Calu3 (cell line): Measurements from ENCODE around the gene ODF2. TPM values are rescaled to one million over a fixed set of nuclear protein-coding genes. Genes with fewer than 3 reads are reported as not detected.

Experiments used
- BruUV-seq: library from RNA; stranded (reverse); fragments of 400-500 nt; replicated peaks from 2 replicates; lab custom pipeline; 2021; lab: Mats Ljungman, UMichigan
- CTCF ChIA-PET: fragments of 300-600 bp; sonication (Branson Sonifier 250); formaldehyde crosslinking; loops from one replicate; lab custom pipeline; 2022; ENCODE audit warnings: antibody characterized with exemption; lab: Charles Lee
- DNase-seq: peaks from one replicate; pipeline ENCODE4 v3.0.0; 2022
- H3K27ac Mint-ChIP-seq: one replicate; pipeline ENCODE4 v1.8.0; 2022; ENCODE audit warnings: mixed read lengths; ENCODE audit not compliant: unreplicated experiment
- H3K27me3 Mint-ChIP-seq: one replicate; pipeline ENCODE4 v1.8.0; 2022; ENCODE audit warnings: mixed read lengths; ENCODE audit not compliant: unreplicated experiment
- H3K36me3 Mint-ChIP-seq: one replicate; pipeline ENCODE4 v1.8.0; 2022; ENCODE audit warnings: mild to moderate bottlenecking, moderate library complexity, mixed read lengths; ENCODE audit not compliant: insufficient read depth, unreplicated experiment
- H3K4me1 Mint-ChIP-seq: one replicate; pipeline ENCODE4 v1.8.0; 2022; ENCODE audit warnings: mild to moderate bottlenecking, low read depth, mixed read lengths; ENCODE audit not compliant: unreplicated experiment
- H3K4me3 Mint-ChIP-seq: one replicate; pipeline ENCODE4 v1.8.0; 2022; ENCODE audit warnings: mild to moderate bottlenecking, low read depth, moderate library complexity, mixed read lengths; ENCODE audit not compliant: unreplicated experiment
- H3K9me3 Mint-ChIP-seq: one replicate; pipeline ENCODE4 v1.8.0; 2022; ENCODE audit warnings: low read depth, mixed read lengths; ENCODE audit not compliant: unreplicated experiment
- CTCF ChIP-seq: fragments of 200-600 bp; IDR thresholded peaks from one replicate; pipeline ENCODE4 v1.8.0; 2022; ENCODE audit warnings: antibody characterized with exemption; ENCODE audit not compliant: unreplicated experiment
- intact Hi-C: fragments of 100-400 bp; cut with micrococcal nuclease; formaldehyde crosslinking; loops from one replicate; pipeline ENCODE4 v1.10.0; 2022; ENCODE audit not compliant: unreplicated experiment
- total RNA-seq: library from RNA; stranded (reverse); gene quantifications from 2 replicates; pipeline ENCODE4 v1.2.3, GENCODE V29; 2022

The ODF2 gene
- total RNA-seq, 1 experiment from 2014 or later, result 33.6 TPM

- Mint-ChIP-seq H3K36me3 (peaks cover 5% of the 10 kb centered on the region), H3K9me3 (no peaks in the 10 kb centered on the region), H3K27ac (no peak overlapping the region), H3K4me3 (no peak overlapping the region), H3K4me1 (no peaks in the 10 kb centered on the region), H3K27me3 (no peaks in the 10 kb centered on the region)
- DNase-seq, result no peak
- CTCF ChIA-PET, result no interaction called here
- intact Hi-C loops, result no loop called here
- TF ChIP-seq CTCF, result no peak
- no TSS peak for BruUV-seq
Measured at GRCh38 chr9:128523199-128523925, 67.6 kb downstream of the ODF2 start.

- Mint-ChIP-seq H3K4me3 (no peak overlapping the region), H3K4me1 (no peaks in the 10 kb centered on the region), H3K36me3 (peaks cover 14% of the 10 kb centered on the region), H3K27me3 (no peaks in the 10 kb centered on the region), H3K9me3 (no peaks in the 10 kb centered on the region), H3K27ac (no peak overlapping the region)
- CTCF ChIA-PET, result no interaction called here
- no peak for TF ChIP-seq CTCF
- no peak for DNase-seq
- intact Hi-C loops, result no loop called here
- BruUV-seq, result no TSS peak
Measured at GRCh38 chr9:128526720-128527119, 70.9 kb downstream of the ODF2 start.

GRCh38 chr9:128528445-128529160 lies 72.8 kb downstream of the ODF2 start:
- no peak overlapping the region for H3K27ac Mint-ChIP-seq
- H3K9me3 Mint-ChIP-seq, result no peaks in the 10 kb centered on the region
- CTCF ChIA-PET, result no interaction called here
- no peak overlapping the region for H3K4me3 Mint-ChIP-seq
- no TSS peak for BruUV-seq
- intact Hi-C loops, result no loop called here
- H3K27me3 Mint-ChIP-seq, result no peaks in the 10 kb centered on the region
- peaks cover 10% of the 10 kb centered on the region for H3K36me3 Mint-ChIP-seq
- TF ChIP-seq CTCF, result no peak
- DNase-seq, result no peak
- no peaks in the 10 kb centered on the region for H3K4me1 Mint-ChIP-seq

GRCh38 chr9:128529191-128529590 lies 73.4 kb downstream of the ODF2 start:
- intact Hi-C loops, result no loop called here
- no TSS peak for BruUV-seq
- Mint-ChIP-seq H3K27me3 (no peaks in the 10 kb centered on the region), H3K4me3 (no peak overlapping the region), H3K4me1 (no peaks in the 10 kb centered on the region), H3K27ac (no peak overlapping the region), H3K36me3 (peaks cover 10% of the 10 kb centered on the region), H3K9me3 (no peaks in the 10 kb centered on the region)
- no peak for TF ChIP-seq CTCF
- DNase-seq, result no peak
- CTCF ChIA-PET, result no interaction called here
